COLO668 (cell line): ENCODE data around the gene SLC9C2.
"Not testable (repeated sequence)": the region's sequence is repeated elsewhere in the genome, so short reads cannot be mapped to it uniquely, and the experiment has no call there.

Experiments used
- DNase-seq: peaks from one replicate; lab custom pipeline; 2025; ENCODE audit not compliant: unreplicated experiment; lab: John Stamatoyannopoulos, UW

The SLC9C2 gene

GRCh38 chr1:173581383-173582079 lies 21.3 kb downstream of the SLC9C2 start:
- DNase-seq = no peak

DNA sequence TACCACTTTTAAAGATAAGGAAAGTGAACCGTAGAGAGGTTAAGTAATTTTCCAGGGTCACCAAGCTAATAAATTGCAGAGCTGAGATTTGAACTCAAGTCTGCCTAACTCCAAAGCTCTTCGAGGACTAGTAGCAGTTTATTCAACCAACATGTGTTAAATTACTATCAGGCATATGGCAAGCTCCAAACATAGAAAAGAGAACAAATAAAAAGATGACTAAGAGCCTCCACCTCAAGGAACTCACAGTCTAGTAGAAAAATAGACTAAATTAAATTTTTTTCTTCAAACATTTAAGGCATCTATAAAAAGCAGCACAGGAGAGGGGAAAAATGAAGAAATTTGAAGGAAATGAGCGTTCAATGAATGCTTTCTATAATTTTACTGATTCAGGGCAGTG lies 22.2 kb downstream of the SLC9C2 start:
- no peak for DNase-seq

DNA sequence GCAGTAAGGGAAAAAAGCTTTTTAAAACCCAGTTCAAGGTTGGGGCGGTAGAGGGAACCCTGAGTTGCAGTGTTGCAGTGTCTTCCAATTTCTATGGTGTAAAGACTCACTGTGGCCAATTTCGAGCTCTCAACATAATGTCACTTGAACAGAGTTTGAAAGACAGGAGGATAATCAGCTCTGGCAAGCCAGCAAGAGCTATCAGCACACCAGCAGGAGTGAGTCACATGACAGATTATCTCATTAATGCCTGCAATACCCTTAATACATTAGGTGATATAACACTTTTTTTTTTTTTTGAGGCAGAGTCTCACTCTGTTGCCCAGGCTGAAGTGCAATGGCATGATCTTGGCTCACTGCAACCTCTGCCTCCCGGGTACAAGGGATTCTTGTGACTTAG lies 22.8 kb downstream of the SLC9C2 start:
- no peak for DNase-seq

DNA sequence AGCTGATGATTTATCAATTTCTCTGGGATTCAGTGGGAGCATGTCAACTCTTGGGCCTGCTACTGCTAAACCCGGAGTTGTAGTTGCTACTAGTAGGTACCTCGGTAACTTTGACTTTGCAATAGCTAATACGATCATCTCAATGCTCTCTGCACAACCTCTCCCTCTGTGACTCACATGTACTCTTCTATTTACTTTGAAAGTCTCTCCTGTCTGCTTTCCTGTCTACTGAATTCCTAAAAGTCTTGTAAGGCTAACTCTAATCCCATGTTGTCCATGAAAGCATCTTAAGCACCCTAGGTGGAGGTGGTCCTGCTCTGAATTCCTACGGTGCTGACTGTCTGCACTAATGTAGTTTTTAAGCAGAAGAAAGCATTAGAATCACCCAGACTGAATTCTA lies 29.3 kb downstream of the SLC9C2 start:
- DNase-seq = no peak

- DNase-seq = no peak
These were observed 30.5 kb downstream of the SLC9C2 start for GRCh38 chr1:173572201-173572873.

DNA sequence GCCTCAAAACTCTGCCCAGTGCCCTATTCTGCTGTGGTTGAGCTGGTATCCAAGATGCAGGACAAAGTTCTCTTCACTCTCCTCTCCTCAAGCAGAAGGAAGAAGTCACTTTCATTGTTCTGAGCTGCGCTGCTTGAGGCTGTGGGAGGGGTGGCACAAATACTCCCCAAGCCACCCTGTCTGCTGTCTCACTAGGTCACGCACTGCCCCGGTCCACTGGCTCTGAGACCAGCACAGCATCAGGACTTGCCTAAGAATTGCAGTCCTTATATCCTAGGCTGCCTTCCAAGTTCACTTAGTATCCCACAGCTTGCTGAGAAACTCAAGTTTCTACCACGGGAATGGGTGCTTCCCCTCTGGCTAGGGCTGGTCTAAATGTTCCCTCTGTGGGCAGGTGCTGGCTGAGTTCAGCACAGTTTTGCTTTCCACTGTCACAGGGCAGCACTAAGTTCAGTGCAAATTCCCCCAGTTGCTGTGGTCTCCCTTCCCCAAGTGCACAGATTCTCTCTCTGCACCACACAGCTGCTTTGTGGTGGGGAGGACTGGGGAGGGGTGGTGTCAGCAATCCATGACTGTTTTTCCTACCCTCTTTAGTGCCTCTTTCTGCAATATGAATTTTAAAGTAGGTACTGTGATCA lies 32.4 kb downstream of the SLC9C2 start:
- DNase-seq = no peak

DNA sequence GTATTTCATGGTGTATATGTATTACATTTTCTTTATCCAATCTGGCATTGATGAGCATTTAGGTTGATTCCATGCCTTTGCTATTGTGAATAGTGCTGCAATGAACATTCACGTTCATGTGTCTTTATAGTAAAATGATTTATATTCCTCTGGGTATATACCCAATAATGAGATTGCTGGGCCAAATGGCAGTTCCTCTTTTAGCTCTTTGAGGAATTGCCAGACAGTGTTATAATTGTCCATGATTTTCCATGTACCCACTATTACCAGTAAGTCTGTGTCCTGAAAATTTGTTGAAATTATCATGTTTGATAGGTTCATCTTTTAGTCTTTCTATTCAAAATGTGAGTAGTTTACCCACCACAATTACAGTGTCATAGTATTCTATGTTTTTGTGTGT lies 34.4 kb downstream of the SLC9C2 start:
- DNase-seq = no peak

GRCh38 chr1:173563846-173564245 lies 39.0 kb downstream of the SLC9C2 start:
- DNase-seq = not testable (repeated sequence)

DNA sequence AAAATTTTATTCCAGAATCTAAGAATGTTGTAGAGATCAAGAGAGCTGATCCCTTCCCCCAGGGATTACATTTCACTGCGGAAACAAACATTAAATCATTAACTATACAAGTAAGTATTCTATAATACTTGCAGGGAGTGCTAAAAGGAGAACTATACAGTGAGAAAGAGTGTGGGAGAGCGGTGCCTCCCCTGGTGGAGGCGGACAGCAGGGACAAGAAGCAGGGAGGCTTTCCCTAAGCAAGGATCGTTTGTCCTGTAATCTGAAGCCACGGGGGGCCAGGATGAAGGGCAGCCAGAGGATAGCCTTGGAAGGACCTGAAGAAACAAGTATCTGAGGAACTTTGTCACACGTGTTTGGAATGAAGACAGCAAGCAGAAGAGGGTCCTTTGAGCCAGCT lies 40.1 kb downstream of the SLC9C2 start:
- no peak for DNase-seq

GRCh38 chr1:173561263-173561662 lies 41.6 kb downstream of the SLC9C2 start:
- DNase-seq = no peak

DNA sequence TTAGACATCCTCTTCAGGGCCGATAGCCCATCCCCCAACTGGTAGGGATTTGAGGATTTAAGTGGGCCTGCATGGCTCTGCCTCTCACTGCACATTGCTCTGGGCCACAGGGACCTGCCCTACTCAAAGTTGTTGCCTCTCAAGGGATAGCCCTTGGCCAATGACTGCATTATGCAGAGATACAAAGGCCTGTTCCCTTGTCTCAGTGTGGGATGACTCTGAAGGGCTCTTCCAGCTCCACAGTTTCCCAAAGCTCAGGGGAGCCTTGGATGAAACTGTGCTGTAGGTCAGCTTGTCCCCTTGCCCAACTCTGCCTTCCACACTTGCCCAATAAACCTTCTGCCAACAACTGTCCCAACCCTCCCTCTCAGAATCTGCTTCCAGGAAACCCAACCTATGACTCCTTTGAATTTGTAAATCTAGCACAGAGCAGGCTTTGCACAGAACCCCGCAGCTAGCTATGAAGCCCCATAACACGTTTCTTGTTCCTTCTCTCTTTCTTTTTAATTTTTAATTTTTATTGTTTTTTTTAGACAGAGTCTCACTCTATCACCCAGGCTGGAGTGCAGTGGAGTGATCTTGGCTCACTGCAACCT lies 42.5 kb downstream of the SLC9C2 start:
- no peak for DNase-seq

GRCh38 chr1:173555651-173556305 lies 47.1 kb downstream of the SLC9C2 start:
- no peak for DNase-seq

DNA sequence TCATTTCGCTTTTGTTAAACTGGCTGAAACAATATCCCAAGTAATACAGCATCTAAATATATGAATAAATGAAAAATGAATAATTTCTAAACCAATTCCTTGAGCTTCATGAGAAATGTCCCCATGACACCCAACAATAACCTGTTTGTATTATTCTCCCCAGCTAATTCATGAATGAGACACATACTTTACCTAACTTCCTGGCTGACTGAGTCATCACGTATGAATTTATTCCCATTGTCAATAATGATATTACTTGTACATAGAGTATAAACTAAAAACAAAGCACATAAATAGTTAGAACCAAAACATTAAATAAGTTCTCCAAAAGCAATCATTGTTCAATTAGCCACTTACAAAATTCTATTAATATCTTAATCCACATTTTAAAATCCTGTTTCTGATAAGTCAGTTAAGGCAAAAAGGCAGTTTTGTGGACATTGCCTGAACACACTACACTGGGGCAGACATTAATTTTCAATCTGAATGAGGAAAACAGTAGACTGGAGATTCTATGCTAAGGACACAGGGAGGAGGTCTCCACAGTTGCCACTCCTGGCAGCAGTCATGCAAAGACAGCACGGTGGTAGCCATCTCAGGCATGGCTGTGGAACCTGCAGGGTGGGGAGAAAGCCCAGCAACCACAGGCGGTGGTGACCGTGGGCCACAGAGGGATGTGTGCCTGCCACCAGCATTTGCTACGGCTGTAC lies 48.2 kb downstream of the SLC9C2 start:
- no peak for DNase-seq

- no peak for DNase-seq
These were observed 48.8 kb downstream of the SLC9C2 start for GRCh38 chr1:173554089-173554488.

DNA sequence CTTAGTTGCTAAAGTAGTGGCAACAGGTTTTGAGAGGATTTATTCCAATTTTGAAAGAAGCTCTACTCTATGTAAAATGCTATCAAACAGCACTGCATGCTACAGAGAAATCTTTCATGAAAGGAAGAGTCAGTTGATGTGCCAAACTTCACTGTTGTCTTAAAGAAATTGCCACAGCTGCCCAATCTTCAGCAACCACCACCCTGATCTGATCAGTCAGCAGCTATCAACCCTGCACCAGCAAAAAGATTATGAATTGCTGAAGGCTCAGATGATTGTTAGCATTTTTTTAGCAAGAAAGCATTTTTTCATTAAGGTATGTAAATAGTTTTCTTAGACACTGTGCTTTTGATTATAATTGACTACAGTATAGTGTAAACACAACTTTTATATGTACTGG lies 49.6 kb downstream of the SLC9C2 start:
- DNase-seq = no peak

DNA sequence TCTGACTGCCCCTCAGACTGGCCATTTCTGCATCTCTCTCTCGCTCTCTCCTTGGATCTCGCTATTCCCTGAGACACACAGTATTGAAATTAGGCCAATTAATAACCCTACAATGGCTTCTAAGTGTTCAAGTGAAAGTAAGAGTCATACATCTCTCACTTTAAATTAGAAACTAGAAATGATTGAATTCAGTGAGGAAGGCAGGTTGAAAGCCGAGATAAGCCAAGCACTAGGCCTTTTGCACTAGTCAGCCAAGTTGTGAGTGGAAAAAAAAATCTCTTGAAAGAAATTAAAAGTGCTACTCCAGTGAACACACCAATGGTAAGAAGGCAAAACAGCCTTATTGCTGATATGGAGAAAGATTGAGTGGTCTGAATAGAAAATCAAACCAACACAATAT lies 51.2 kb downstream of the SLC9C2 start:
- DNase-seq = no peak

DNA sequence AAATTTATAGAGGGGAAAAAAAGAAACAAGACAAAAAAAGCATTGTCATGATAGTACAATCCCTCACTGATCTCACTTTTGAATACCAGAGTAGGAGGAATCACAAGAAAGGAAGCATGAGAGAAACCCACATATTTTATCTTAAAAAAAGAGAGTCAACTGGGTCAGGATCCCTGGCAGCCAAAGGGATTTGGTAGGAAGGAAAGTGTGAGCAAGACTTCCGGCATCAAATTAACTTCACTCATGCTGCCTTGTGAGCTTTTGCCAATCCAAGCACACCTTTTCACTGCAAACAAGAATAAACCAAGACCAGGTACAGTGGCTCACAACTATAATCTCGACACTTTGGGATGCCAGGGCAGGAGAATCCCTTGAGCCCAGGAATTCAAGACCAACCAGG lies 53.1 kb downstream of the SLC9C2 start:
- no peak for DNase-seq

DNA sequence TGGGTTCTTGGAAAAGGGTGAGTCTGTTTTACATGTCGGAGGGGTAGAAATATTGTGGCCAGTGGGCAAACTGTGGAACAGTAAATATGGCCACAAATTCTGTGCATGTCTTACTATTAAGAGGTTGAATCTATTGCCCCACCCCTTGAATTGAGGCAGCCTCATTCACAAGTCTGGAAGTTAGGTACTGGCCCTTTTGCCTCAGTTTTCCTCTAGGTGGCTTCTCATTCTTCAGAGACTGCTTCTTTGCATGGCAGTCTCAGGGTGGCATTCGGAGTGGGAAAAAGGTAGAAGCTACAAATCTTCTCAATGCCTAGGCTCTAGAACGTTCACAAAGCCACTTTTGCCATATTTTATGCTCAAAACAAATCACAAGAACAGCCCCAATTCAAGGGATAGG lies 57.2 kb downstream of the SLC9C2 start:
- DNase-seq = no peak

DNA sequence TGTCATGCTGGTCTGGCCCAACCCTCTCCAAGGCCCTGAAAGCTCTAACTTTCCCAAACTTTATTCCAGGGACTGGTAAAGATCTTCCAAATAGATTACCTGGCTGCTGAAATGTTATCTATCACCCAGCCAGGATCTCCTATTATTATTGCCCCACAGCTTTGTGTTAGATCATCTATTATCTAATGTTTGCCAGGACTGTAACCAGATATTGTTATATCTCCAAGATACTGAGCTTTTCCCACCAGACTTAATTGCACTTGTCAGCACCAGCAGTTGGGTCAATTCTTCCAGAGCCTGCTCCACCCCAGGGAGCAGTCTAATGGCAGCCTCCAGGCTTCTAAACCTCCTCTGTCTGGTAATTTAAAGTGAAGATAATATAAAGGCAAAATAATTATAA lies 66.6 kb downstream of the SLC9C2 start:
- no peak for DNase-seq

- DNase-seq = no peak
These were observed 70.6 kb downstream of the SLC9C2 start for GRCh38 chr1:173532237-173532636.
